Stimulated activated CD4-positive, alpha-beta T cell treated with anti-CD3 and anti-CD28 coated beads, Interleukin-2, amount 100 ng/mL, for 24 hours (primary cell): ENCODE data around the gene MKKS.

Experiments
- DNase-seq, 2 donors: peaks; one replicate each; pipeline ENCODE4 v3.0.0-alpha.2; 2020

Gene MKKS

GRCh38 chr20:10433623-10434466 is at the start of gene MKKS:
MKKS (minus strand) TSS chr20:10434222; CDS start chr20:10413514, 20,708 bp downstream.
- peak; percentile 86 to 89 for DNase-seq

- no peak for DNase-seq
Measured at GRCh38 chr20:10483691-10484090, 49.7 kb upstream of the MKKS start.

GRCh38 chr20:10481676-10482075 is 47.7 kb upstream of the MKKS start:
- no peak for DNase-seq

- DNase-seq = no peak
Measured at GRCh38 chr20:10478930-10479329, 44.9 kb upstream of the MKKS start.

GRCh38 chr20:10478205-10478604 is 44.2 kb upstream of the MKKS start:
- no peak for DNase-seq

- DNase-seq = no peak
Measured at GRCh38 chr20:10476319-10476724, 42.3 kb upstream of the MKKS start.

GRCh38 chr20:10475225-10475624 is 41.2 kb upstream of the MKKS start:
- no peak for DNase-seq

- DNase-seq = no peak
Measured at GRCh38 chr20:10474606-10475184, 40.7 kb upstream of the MKKS start.

- no peak for DNase-seq
Measured at GRCh38 chr20:10472871-10473270, 38.8 kb upstream of the MKKS start.

- no peak for DNase-seq
Measured at GRCh38 chr20:10470276-10470675, 36.3 kb upstream of the MKKS start.

- no peak for DNase-seq
Measured at GRCh38 chr20:10469599-10469998, 35.6 kb upstream of the MKKS start.

GRCh38 chr20:10469056-10469455 is 35.0 kb upstream of the MKKS start:
- no peak for DNase-seq

- no peak for DNase-seq
Measured at GRCh38 chr20:10468340-10468845, 34.4 kb upstream of the MKKS start.

- DNase-seq = no peak
Measured at GRCh38 chr20:10467681-10468339, 33.8 kb upstream of the MKKS start.

- no peak for DNase-seq
Measured at GRCh38 chr20:10466855-10467254, 32.8 kb upstream of the MKKS start.

- no peak for DNase-seq
Measured at GRCh38 chr20:10466325-10466724, 32.3 kb upstream of the MKKS start.

- DNase-seq = no peak
Measured at GRCh38 chr20:10465135-10465534, 31.1 kb upstream of the MKKS start.

- no peak for DNase-seq
Measured at GRCh38 chr20:10463622-10464021, 29.6 kb upstream of the MKKS start.

- DNase-seq = no peak
Measured at GRCh38 chr20:10462516-10462915, 28.5 kb upstream of the MKKS start.

- DNase-seq = no peak
Measured at GRCh38 chr20:10461495-10461894, 27.5 kb upstream of the MKKS start.

- DNase-seq = no peak
Measured at GRCh38 chr20:10454151-10454750, 20.2 kb upstream of the MKKS start.

GRCh38 chr20:10453241-10453640 is 19.2 kb upstream of the MKKS start:
- DNase-seq = peak in 1 of 2 donors; percentile 20

GRCh38 chr20:10449270-10449669 is 15.2 kb upstream of the MKKS start:
- DNase-seq = no peak
